HG02870 (cell line): ENCODE results near the gene PTBP1.
"Not testable (repeated sequence)": the region's sequence is repeated elsewhere in the genome, so short reads cannot be mapped to it uniquely, and the experiment has no call there.

Experiments used
- ATAC-seq: cut with Tn5 transposase; IDR thresholded peaks from one replicate; pipeline ENCODE4 v1.9.1; 2021; ENCODE audit warnings: mild to moderate bottlenecking, moderate library complexity; ENCODE audit not compliant: unreplicated experiment

The PTBP1 gene

GRCh38 chr19:824885-825284 lies 27.6 kb downstream of the PTBP1 start:
- no peak for ATAC-seq

GRCh38 chr19:825897-826644 lies 28.8 kb downstream of the PTBP1 start:
- ATAC-seq: no peak

- no peak for ATAC-seq
Observed at GRCh38 chr19:827314-827709, 30.1 kb downstream of the PTBP1 start.

- no peak for ATAC-seq
Observed at GRCh38 chr19:827710-828321, 30.6 kb downstream of the PTBP1 start, which contains the start of gene AZU1. TSS of gene AZU1 (plus strand) at chr19:827837. CDS start at chr19:827847, 10 bp downstream.

GRCh38 chr19:829129-829758 lies 32.0 kb downstream of the PTBP1 start:
- no peak for ATAC-seq

- no peak for ATAC-seq
Observed at GRCh38 chr19:831407-832369, 34.4 kb downstream of the PTBP1 start.

GRCh38 chr19:834216-834615 lies 37.0 kb downstream of the PTBP1 start:
- ATAC-seq: no peak

- no peak for ATAC-seq
Observed at GRCh38 chr19:835210-835810, 38.1 kb downstream of the PTBP1 start.

- ATAC-seq: no peak
Observed at GRCh38 chr19:840519-841206, 43.4 kb downstream of the PTBP1 start, which contains the start of gene PRTN3. TSS of gene PRTN3 (plus strand) at chr19:840999. CDS start at chr19:841009, 10 bp downstream.

- not testable (repeated sequence) for ATAC-seq
Observed at GRCh38 chr19:842802-843179, 45.5 kb downstream of the PTBP1 start.

GRCh38 chr19:843180-843835 lies 46.1 kb downstream of the PTBP1 start:
- ATAC-seq: no peak

GRCh38 chr19:843836-844545 lies 46.7 kb downstream of the PTBP1 start:
- ATAC-seq: no peak

GRCh38 chr19:844546-844971 lies 47.3 kb downstream of the PTBP1 start:
- no peak for ATAC-seq

- no peak for ATAC-seq
Observed at GRCh38 chr19:845707-846521, 48.7 kb downstream of the PTBP1 start.

- no peak for ATAC-seq
Observed at GRCh38 chr19:848386-848921, 51.2 kb downstream of the PTBP1 start.

- not testable (repeated sequence) for ATAC-seq
Observed at GRCh38 chr19:849195-849594, 51.9 kb downstream of the PTBP1 start.

- no peak for ATAC-seq
Observed at GRCh38 chr19:850221-850978, 53.1 kb downstream of the PTBP1 start.
